Inflammatory macrophage treated with lipopolysaccharide for 1 hour (primary cell): ENCODE results near the gene NCS1.
"Not testable (repeated sequence)": the region's sequence is repeated elsewhere in the genome, so short reads cannot be mapped to it uniquely, and the experiment has no call there.

ENCODE experiments used
- DNase-seq, 2 donors: peaks; one replicate each; pipeline ENCODE4 v3.0.0-alpha.2; 2020 to 2022

NCS1 gene

GRCh38 chr9:130266236-130267098 lies 94.3 kb downstream of the NCS1 start:
- DNase-seq, result no peak

DNA sequence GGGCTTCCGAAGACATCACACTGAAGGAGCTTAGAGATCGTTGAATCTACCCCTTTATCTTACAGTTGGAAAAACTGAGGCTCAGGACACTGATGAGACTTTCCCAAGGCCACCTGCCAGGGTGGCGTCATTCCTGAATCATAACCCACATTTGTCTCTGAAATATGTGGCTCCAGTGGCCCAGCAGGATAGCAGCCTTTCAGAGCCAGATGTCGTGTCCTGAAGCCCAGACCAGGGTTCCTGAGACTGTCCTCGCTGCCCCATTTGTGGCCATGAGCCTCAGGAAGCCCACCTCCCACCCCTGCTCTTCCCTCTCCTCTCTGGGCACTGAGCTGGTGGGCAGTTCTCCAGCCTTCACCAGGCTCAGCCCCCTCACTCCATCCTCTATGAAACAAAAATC lies 95.7 kb downstream of the NCS1 start:
- DNase-seq, result no peak

DNA sequence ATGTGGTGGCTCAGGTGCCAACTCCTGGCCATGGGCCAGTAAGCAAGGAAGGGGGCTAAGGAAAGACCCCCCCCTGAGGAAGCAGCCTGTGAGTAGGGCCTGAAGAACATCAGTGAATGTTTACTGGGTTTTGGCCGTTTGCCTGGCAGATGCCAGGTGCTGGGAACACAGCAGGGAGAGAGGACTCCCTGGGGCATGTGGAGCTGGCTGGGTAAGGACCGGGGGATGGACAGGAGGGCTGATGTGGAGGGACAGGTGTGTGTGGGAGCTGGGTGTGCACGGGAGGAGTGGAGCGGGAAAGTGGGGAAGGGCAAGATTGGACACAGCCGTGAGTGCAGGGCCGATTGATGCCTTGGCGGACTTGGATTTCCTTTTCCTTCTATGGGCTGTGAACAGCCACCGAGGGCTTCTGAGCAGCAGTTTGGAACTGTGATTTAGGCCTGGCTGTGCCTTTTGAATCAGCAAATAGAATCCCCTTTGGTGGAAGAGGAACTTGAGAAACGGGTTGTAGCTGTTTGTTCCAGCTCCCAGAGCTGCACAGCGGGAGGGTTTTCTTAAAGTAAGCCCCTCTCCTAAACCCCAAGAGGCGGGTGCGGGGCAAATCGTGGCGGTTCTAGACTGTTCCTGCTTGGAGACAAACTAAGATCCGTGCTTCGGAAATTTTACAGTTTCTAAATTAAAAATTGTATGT lies 96.5 kb downstream of the NCS1 start:
- DNase-seq, result peak; percentile 61 to 80

GRCh38 chr9:130271473-130271872 lies 99.3 kb downstream of the NCS1 start:
- DNase-seq, result no peak

GRCh38 chr9:130275156-130275555 lies 103.0 kb downstream of the NCS1 start:
- DNase-seq, result no peak

DNA sequence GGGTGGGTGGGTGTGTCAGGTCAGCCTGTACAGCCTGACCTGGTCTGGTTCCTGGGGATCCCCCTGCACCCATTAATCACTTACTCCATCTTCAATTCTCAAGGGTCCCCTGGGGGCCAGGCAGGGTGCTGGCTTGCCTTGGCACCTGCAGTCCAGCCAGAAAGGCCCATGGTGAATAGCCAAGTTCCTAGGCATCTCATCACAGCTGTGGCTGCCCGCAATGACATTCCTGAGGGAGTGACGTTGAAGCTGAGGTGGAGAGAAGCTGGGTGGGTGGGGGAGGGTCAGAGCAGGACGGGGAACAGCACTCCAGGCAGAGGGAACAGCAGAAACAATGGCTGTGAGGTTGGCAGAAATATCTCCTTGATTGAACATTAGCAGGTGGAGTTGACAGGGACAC lies 103.9 kb downstream of the NCS1 start:
- DNase-seq, result no peak

GRCh38 chr9:130276955-130277354 lies 104.8 kb downstream of the NCS1 start:
- peak; percentile 18 to 38 for DNase-seq

GRCh38 chr9:130277525-130277924 lies 105.3 kb downstream of the NCS1 start:
- DNase-seq, result not testable (repeated sequence)

DNA sequence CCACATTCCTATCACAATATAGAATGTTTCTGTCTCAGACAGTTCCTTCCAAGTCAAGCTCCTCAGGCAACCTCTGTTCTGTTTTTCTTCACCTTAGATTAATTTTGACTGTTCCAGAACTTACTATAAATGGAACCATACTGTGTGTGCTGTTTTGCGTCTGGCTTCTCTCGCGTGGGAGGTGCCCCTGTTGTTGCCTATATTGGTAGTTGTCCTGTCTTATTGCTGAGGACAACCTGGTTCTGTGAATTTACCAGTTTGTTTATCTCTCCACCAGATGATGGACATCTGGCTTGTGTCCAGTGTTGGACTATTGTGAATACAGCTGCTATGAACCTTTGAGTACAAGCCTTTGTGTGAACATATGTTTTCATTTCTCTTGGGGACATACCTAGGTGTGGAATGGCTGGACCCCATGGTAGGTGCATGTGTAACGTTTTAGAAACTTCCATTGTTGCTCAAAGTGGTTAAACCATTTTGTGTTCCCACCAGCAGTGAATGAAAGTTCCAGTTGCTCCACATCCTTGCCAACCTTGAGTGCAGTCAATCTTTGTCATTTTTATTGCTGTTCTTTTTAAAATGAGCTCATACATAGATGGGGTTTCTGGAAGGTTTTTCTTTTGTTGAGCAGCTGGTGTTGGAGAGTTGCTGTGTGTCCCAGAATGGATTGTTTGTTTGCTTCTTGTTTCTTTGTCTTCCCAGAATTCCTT lies 111.5 kb downstream of the NCS1 start:
- no peak for DNase-seq

DNA sequence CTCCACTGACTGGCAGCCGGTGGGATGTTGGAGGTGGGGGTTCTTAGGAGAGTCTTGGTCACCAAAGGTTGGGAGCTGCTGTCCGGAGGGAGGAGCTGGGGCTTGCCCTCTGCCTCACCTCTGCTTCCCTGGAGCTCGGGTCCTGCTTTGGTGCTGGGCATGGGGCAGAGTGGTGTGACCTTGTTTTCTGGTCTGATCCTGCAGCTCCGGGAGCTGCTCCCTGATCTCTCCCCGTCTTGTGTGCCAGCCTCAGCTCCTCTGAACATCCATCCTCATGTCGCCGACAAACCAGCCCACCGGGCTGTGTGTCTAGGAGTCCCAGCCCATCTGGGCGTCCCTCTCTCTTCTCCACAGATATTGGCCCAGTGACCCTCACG lies 112.0 kb downstream of the NCS1 start:
- DNase-seq, result no peak

- no peak for DNase-seq
Measured at GRCh38 chr9:130284690-130285089, 112.5 kb downstream of the NCS1 start.

- DNase-seq, result no peak
Measured at GRCh38 chr9:130285271-130285670, 113.1 kb downstream of the NCS1 start.

GRCh38 chr9:130286072-130286770 lies 114.0 kb downstream of the NCS1 start:
- DNase-seq, result no peak
